ENCODE results near the gene PLEKHA7.

PLEKHA7 gene

GRCh38 chr11:16921668-16922067 lies 92.5 kb downstream of the PLEKHA7 start:
- H3K27ac ChIP-seq: no peak overlapping the region
- no peak for TF ChIP-seq CTCF (conservative IDR thresholded peaks at IDR 0.05)

- no peak overlapping the region for H3K27ac ChIP-seq
- no peak for TF ChIP-seq CTCF (conservative IDR thresholded peaks at IDR 0.05)
These were observed 93.2 kb downstream of the PLEKHA7 start for GRCh38 chr11:16921019-16921418.

GRCh38 chr11:16920559-16920958 lies 93.7 kb downstream of the PLEKHA7 start:
- TF ChIP-seq CTCF (conservative IDR thresholded peaks at IDR 0.05): no peak

GRCh38 chr11:16918543-16919182 lies 95.6 kb downstream of the PLEKHA7 start:
- peak overlapping the region; percentile 94 for H3K27ac ChIP-seq

More at GRCh38 chr11:16920559-16920958, 93.7 kb downstream of the PLEKHA7 start:
- H3K27ac ChIP-seq: no peak overlapping the region

- H3K27ac ChIP-seq: peak overlapping the region; percentile 94
- no peak for TF ChIP-seq CTCF (conservative IDR thresholded peaks at IDR 0.05)
These were observed 96.3 kb downstream of the PLEKHA7 start for GRCh38 chr11:16917941-16918340.

GRCh38 chr11:16912692-16913111 lies 101.5 kb downstream of the PLEKHA7 start:
- TF ChIP-seq CTCF (conservative IDR thresholded peaks at IDR 0.05): no peak
- H3K27ac ChIP-seq: no peak overlapping the region

GRCh38 chr11:16911658-16912057 lies 102.6 kb downstream of the PLEKHA7 start:
- TF ChIP-seq CTCF (conservative IDR thresholded peaks at IDR 0.05): no peak
- H3K27ac ChIP-seq: no peak overlapping the region

GRCh38 chr11:16911186-16911585 lies 103.0 kb downstream of the PLEKHA7 start:
- TF ChIP-seq CTCF (conservative IDR thresholded peaks at IDR 0.05): no peak
- H3K27ac ChIP-seq: no peak overlapping the region; the same call in 1 of the 2 replicates
